NCI-H748 treated with DMSO at 0.1 percent for 48 hours (cell line): Measurements from ENCODE around the gene PDE6A.

ENCODE experiments used
- DNase-seq: peaks from one replicate; lab custom pipeline; 2025; lab: John Stamatoyannopoulos, UW

Gene PDE6A

DNA sequence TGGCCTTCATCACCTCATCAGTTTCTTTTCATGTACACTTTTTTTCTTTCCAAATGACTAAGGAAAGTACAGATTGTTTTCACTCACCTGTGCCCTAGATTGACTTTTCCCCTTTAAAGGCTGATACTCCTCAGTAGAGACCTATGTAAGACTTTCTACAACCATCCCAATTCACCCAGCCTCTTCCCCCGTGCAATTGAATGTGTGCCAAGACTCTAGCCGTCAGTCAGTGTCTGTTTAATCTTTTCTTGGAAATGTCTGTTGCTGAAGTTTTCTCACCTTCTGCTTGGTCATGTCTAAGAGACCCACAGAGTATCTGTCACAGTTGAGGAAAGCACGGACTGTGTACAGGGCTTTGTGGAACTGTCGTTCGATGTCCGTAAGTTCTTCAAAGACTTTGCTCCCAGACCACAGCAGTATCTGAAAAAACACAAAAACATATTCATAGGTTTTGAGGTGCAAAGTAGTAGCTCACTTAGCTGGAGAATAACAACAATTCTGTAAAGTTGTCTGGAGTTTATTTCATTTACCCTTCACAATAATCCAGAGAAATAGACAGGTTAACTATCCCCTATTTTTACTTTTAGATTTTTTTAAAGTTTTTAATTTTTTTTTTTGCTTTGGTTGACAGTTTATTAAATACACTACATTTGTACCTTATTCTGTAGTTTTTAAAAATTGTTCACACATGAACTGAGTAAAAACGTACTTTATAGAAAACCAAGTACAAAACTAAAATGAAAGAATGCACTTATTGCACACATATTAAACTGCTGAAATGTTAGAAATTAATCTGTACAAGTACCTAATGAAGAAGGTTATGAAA lies 13.6 kb downstream of the PDE6A start:
- DNase-seq, result no peak

- DNase-seq, result no peak
Measured at GRCh38 chr5:149930043-149930748, 14.4 kb downstream of the PDE6A start.

DNA sequence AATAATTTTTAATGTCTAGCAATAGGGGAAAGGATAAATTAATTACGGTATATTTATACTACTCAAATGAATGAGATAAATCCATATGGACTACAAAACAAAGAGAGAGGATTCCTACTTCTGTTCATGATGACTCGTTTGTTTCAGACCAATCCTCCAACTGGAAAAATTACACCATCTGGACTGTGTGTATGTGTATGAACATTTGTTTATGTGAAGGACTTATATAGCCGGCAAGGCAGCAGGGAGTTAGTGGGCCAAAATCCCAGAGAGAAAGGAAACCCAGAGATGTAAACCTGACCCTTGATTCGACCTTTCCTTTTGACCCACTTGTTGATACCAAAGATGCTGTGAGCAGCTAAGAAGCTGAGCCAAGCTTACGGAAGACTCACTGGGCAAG lies 20.1 kb downstream of the PDE6A start:
- no peak for DNase-seq

DNA sequence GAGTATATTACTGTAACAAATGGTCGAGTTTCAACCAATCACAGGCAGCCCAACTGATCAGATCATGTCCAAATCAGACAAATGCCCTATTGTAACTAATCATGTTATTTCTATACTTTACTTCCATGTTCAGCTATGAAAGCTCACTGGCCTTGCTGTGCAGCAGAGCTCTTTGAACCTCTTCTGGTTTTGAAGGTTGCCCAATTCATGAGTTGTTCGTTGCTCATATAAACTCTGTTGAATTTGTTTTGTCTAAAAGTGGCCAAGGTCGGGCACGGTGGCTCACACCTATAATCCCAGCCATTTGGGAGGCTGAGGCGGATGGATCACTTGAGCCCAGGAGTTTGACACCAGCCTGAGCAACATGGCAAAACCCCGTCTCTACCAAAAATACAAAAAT lies 21.6 kb downstream of the PDE6A start:
- DNase-seq, result no peak

GRCh38 chr5:149921597-149921996 lies 23.0 kb downstream of the PDE6A start:
- no peak for DNase-seq

GRCh38 chr5:149917073-149917676 lies 27.4 kb downstream of the PDE6A start:
- no peak for DNase-seq

- no peak for DNase-seq
Measured at GRCh38 chr5:149916334-149917072, 28.1 kb downstream of the PDE6A start.

DNA sequence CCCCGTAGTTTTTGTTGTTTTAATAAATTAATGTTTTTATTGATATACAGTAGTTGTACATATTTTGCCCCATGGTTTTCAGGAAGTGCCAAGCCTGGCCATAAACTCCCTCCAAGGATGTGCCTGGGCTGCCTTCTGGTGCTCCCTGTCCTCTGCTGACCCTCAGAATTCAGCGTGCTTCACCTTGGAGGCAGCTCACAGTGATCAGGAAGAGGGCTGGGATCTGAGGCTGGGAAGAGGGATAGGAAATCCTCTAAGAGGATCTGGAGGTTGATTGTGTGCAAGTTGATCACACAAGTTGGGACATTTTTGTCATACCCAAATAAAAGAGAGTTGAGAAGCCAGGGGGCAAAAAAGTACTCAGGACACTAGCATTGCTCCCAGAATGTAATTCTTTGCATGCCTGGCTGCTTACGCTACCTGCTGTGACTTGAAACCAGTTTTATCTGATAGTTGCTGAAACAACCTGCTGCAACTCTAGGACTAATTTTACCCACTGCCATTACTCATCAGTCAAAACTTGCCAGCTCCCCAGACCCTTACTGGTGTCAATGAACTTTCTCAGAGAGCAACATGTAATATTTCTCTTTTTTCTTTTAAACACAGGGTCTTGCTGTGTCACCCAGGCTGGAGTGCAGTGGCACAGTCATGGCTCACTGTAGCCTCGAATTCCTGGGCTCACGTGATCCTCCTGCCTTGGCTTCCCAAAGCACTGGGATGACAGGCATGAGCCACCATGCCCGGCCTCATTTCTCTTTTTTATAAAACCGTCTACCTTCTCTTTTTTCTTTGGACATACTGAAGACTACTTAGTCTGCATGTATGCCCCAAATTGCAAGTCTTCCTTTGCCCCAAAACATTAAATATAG lies 29.0 kb downstream of the PDE6A start:
- no peak for DNase-seq

DNA sequence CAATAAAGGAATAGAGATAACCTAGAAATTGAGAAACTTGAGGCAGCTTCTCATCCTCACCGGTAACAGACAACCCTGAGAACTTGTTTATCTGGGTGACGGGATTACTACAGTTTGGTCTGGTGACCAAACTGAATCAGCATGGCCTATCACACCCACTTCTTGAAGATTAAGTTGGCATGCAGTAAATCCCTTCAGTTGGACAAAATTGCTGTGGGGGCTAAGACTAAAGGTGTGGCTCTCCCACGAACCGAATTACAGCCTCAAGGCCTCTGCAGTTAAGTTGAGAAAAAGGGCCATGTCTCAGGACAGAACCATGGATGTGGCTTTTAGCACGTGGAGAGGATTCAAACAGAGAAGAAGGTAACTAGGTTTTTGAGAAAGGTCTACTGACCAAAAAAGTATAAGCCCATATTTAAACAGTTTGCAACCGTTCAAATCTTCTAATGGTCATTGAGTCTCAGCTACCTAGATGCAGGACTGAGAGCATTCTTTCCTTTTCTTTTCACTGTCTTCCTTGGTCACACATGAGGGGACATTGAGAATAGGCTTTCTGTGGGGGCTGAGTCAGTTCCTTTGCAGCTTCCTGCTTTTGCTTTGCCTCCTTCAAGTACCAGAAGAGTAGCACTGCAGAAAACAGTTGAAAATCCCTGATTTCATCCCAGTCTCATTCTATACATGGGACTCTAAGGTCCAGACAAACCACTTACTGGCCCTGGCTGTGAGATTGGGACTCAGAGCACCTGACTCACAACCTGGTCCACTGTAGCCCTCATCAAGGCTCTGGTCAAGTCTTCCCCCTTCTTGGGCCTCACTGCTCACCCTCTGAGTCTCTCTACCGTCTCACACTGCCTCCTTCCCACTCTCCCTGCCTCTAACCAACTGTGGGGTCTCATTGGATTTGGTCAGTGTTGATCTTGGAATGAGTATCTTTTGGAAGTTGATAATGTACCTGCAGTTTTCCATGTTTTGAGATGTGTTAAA lies 30.9 kb downstream of the PDE6A start:
- DNase-seq, result no peak

DNA sequence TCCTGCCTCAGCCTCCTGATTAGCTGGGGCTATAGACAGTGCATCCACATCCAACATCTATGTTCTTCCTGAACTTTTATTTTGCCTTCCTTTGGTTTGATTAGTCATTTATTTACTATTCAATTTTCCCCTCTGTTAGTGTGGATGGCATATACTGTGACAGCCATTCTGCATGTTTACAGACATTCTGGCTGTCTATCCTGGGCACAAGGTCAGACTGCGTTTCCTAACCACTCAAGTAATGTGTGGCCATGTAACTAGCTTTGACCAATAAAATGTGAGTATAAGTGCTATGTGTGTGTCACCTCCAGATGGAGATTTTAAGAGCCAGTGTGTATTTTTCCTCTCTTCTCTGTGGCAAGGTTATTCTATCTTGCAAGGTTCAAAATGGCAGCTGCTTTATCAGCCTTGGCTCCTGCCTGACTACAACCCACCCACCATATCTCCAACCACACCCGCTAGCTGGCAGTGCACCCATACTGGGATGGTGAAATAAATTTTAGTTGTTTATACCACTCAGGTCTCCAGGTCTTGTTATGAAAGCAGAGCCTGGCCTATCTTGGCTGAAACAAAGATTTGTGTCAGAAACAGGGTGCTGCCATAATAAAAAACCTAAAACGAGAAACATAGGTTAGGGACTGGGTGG lies 32.2 kb downstream of the PDE6A start:
- no peak for DNase-seq

- DNase-seq, result no peak
Measured at GRCh38 chr5:149911031-149911430, 33.6 kb downstream of the PDE6A start.

DNA sequence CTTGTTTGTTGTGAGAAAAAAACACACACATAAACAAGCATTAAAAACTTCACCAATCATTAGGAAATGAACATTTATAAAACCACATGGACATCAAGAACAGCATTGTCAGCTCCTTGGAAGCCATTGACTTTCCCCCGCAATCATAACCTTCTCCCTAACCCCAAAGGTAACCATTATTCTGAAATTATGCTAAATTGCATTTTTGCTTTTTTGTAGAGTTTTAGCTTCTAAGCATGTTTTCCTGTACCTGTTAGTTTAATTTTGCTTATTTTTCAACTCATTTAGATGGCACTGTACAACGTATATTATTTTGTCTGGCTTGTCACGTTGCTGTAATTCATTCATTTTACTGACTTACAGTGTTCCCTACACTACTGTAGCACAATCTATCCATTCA lies 36.8 kb downstream of the PDE6A start:
- no peak for DNase-seq

- no peak for DNase-seq
Measured at GRCh38 chr5:149904977-149905376, 39.6 kb downstream of the PDE6A start.

GRCh38 chr5:149904293-149904886 lies 40.2 kb downstream of the PDE6A start:
- no peak for DNase-seq

DNA sequence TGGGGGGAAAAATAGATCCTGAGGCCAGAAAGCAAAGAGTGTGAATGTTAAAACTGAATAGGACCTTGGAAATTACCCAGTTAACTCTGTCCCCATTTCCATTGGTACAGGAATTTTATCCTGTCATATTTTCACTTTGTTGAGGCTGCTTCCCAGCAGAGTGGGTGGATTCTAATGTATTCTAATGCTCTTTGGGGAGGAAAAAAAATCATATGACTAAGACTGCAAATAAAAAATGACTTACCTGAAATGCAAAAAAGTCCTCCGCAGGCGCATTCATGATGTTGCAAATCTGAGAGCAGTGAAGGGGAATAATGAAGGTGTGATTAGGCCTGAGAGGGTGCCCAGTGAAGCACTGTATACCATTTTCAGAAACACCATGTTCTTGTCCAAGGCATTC lies 41.2 kb downstream of the PDE6A start:
- no peak for DNase-seq

DNA sequence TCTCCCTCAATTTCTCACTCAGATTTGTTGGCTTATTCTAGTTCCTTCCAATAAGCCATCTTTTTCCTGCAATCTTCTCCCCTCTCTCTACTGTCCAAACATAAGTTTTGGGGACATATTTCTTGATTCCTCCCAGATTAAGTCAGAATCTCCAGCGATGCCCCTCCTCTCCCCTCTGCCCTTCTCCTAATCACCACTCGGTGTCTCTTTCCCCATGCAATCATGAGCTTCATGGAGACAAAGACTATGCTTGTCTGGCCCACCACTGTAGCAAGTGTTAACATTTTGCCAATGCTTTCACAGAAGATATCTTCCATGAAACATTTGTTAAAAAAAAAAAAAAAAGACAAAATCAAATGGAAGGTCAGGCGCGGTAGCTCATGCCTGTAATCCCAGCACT lies 42.4 kb downstream of the PDE6A start:
- no peak for DNase-seq

DNA sequence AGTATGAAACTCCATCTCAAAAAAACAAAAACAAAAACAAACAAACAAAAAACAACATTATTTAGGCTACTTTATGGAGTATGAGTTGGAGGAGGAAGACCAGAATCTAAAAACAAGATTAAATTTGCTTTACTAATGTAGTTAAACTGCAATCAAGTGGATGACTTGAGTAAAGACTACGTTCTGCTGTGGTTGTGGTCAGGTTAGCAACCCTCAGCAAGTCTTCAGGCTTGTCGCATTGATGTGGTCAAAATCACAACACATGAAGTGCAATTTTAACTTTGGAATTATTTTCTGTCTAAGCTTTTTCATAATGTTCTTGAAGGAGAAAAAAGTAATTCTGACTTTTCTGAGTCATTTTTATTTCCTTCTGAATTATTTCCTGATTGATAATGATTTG lies 43.1 kb downstream of the PDE6A start:
- DNase-seq, result no peak

DNA sequence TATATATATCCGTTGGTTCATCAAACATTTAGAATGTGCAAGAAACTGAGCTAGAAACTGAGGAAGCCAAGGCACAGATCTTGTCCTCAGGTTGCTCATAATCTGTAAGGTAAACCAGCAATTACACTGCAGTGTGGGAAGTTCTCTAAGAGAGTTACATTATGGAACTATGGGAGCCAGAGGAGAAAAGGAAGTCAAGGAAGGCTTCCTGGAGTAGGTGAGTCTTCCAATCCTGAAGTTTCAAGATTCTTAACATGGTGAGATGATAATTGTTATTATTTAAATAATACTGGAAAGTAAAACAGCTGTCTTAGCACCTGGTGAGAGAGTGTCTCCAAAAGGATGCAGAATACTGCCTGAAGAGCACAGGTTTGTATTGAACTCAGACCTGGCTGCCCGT lies 44.2 kb downstream of the PDE6A start:
- no peak for DNase-seq

GRCh38 chr5:149898811-149899210 lies 45.8 kb downstream of the PDE6A start:
- no peak for DNase-seq
